ENCODE measurements around the gene ITPK1. TPM values are rescaled to one million over a fixed set of nuclear protein-coding genes. Genes with fewer than 3 reads are reported as not detected.

The ITPK1 gene
- total and polyA plus RNA-seq, 10 of the 15 experiments (the other 5 are each of a cell fraction or from before 2014, with no cell fraction given), result 1.3 to 73.2 (median 27.0) TPM

DNA sequence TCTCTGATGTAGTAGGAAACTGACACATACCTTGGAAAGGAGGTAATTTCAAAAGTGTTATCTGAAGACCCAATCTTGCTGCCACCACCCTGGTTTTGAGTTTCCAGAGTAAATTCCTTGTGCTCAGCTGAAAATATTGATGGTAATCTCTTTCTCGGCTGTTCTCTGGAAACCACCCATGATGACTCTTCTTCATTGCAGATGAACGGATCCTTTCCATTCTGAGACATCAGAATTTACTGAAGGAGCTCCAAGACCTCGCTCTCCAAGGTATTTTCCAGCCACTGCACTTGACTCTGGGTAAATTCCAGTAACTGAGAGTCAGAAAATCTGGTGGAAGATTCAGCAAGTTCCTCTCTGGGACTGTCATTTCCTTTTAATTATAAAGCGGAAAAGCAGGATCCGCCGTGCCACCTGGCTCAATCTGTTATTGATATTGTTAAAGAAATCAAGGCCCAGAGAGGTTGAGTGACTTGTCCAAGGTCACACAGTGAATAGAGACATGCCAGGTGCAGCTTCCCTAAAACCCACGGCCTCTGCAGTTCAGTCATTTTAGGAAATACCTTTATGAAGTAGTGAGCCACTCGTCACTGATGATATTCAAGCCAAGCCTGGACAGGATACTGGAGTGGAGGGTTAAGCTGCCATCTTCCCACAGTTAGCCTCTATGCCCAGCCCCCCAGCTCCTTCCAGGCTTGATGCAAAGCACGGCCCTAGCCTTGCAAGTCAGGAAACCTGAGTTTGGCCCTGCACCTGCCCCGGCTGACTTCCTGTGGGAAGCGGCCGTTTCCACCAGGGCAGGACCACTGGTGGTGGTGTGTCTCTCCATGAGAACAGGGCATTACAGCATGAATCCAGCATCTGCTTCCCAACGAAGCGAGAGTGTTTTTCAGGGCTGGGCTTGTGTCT is 188.1 kb downstream of the ITPK1 start (continued):
- TF ChIP-seq ZNF384 (IDR thresholded peaks at IDR 0.05; ENCODE audit: borderline replicate concordance, low read depth, low read length), result no peak
- no peak for TF ChIP-seq ZBED1 (IDR thresholded peaks at IDR 0.05; ENCODE audit: borderline replicate concordance)

- intact Hi-C loops (cut with micrococcal nuclease; ENCODE audit: unreplicated experiment), result no loop called here
- FAIRE-seq (no peak), ATAC-seq (no peak), DNase-seq (ENCODE audit: low read depth, low spot score) (no peak)
- H3K4me2 ChIP-seq (ENCODE audit: control insufficient read depth, insufficient read depth), result no peak overlapping the region
- BruUV-seq (replicated peaks), result no TSS peak
- SMC1A ChIA-PET (ENCODE audit: uncharacterized antibody, unreplicated experiment), result no interaction called here
- no peaks in the 10 kb centered on the region for H3K27me3 ChIP-seq (replicated peaks in 1 of 2; ENCODE audit: control insufficient read depth in 2 of 2, insufficient read depth in 2 of 2, low read length in 1 of 2)
- no peak overlapping the region for H3K4me3 ChIP-seq
- TF ChIP-seq SIX5 (IDR thresholded peaks at IDR 0.05; ENCODE audit: low read depth, low read length, severe bottlenecking), result no peak
- no peak for TF ChIP-seq MEF2B (IDR thresholded peaks at IDR 0.05; ENCODE audit: partially characterized antibody, poor library complexity, severe bottlenecking)
- TF ChIP-seq, protein P1, sequence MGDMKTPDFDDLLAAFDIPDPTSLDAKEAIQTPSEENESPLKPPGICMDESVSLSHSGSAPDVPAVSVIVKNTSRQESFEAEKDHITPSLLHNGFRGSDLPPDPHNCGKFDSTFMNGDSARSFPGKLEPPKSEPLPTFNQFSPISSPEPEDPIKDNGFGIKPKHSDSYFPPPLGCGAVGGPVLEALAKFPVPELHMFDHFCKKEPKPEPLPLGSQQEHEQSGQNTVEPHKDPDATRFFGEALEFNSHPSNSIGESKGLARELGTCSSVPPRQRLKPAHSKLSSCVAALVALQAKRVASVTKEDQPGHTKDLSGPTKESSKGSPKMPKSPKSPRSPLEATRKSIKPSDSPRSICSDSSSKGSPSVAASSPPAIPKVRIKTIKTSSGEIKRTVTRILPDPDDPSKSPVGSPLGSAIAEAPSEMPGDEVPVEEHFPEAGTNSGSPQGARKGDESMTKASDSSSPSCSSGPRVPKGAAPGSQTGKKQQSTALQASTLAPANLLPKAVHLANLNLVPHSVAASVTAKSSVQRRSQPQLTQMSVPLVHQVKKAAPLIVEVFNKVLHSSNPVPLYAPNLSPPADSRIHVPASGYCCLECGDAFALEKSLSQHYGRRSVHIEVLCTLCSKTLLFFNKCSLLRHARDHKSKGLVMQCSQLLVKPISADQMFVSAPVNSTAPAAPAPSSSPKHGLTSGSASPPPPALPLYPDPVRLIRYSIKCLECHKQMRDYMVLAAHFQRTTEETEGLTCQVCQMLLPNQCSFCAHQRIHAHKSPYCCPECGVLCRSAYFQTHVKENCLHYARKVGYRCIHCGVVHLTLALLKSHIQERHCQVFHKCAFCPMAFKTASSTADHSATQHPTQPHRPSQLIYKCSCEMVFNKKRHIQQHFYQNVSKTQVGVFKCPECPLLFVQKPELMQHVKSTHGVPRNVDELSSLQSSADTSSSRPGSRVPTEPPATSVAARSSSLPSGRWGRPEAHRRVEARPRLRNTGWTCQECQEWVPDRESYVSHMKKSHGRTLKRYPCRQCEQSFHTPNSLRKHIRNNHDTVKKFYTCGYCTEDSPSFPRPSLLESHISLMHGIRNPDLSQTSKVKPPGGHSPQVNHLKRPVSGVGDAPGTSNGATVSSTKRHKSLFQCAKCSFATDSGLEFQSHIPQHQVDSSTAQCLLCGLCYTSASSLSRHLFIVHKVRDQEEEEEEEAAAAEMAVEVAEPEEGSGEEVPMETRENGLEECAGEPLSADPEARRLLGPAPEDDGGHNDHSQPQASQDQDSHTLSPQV (IDR thresholded peaks at IDR 0.05), result no peak
- TF ChIP-seq ZNF384 (IDR thresholded peaks at IDR 0.05; ENCODE audit: borderline replicate concordance, low read depth, low read length), result no peak
- no peak for TF ChIP-seq NBN (IDR thresholded peaks at IDR 0.05)
- TF ChIP-seq ETV6 (conservative IDR thresholded peaks at IDR 0.05 in 1 of 2, IDR thresholded peaks at IDR 0.05 in 1 of 2; ENCODE audit: borderline replicate concordance in 1 of 2, low read depth in 1 of 2), result no peak
- no peak for TF ChIP-seq BCLAF1 (IDR thresholded peaks at IDR 0.05)
- no peak for TF ChIP-seq MYB (IDR thresholded peaks at IDR 0.05; ENCODE audit: borderline replicate concordance, low read depth, low read length)
- TF ChIP-seq ELK1 (IDR thresholded peaks at IDR 0.05; ENCODE audit: low read depth, low read length), result no peak
- TF ChIP-seq BRCA1 (IDR thresholded peaks at IDR 0.05; ENCODE audit: low read depth, low read length), result no peak
- no peak for TF ChIP-seq KDM1A (IDR thresholded peaks at IDR 0.05; ENCODE audit: borderline replicate concordance)
- no peaks in the 10 kb centered on the region for H3K79me2 ChIP-seq (ENCODE audit: control insufficient read depth, insufficient read depth, low read length)
- no peak overlapping the region for H2AFZ ChIP-seq (ENCODE audit: control insufficient read depth, low read depth, low read length)
- POLR2A ChIA-PET, result no interaction called here
- H3K4me1 ChIP-seq (ENCODE audit: control insufficient read depth, insufficient read depth, low read length), result no peaks in the 10 kb centered on the region; the same call in 1 of the 2 replicates
- H3K9me3 ChIP-seq (replicated peaks; ENCODE audit: control insufficient read depth, insufficient read depth, low read length), result no peaks in the 10 kb centered on the region
- no peaks in the 10 kb centered on the region for H3K36me3 ChIP-seq (ENCODE audit: control insufficient read depth in 2 of 2, insufficient read depth in 2 of 2, low read length in 1 of 2)
- RAD21 ChIA-PET (ENCODE audit: unreplicated experiment), result no interaction called here
- in situ Hi-C loops (cut with MboI), result no loop called here
- H3K9ac ChIP-seq (ENCODE audit: control insufficient read depth, insufficient read depth, low read length), result no peak overlapping the region
- no peak overlapping the region for H3K27ac ChIP-seq (ENCODE audit: control insufficient read depth, insufficient read depth)
- no peaks in the 10 kb centered on the region for H4K20me1 ChIP-seq (ENCODE audit: control insufficient read depth, insufficient read depth)
- 55% methylated on average over 3 of the region's 3 CpGs for WGBS (ENCODE audit: insufficient coverage, insufficient replicate concordance, low lambda C conversion rate, missing lambda C conversion rate)
- CTCF ChIA-PET, result no interaction called here
These were observed 188.8 kb downstream of the ITPK1 start for GRCh38 chr14:92926931-92927330.

All from GM12878 (cell line).